Activated naive CD8-positive, alpha-beta T cell (primary cell): Measurements from ENCODE around the gene KATNIP.

Experiments used
- H3K27ac Mint-ChIP-seq: one replicate; pipeline ENCODE4 v1.8.0; 2021; ENCODE audit warnings: mixed read lengths
- H3K27me3 Mint-ChIP-seq: one replicate; pipeline ENCODE4 v1.8.0; 2021; ENCODE audit warnings: mixed read lengths
- H3K36me3 Mint-ChIP-seq: one replicate; pipeline ENCODE4 v1.8.0; 2021; ENCODE audit warnings: mixed read lengths
- H3K4me1 Mint-ChIP-seq: one replicate; pipeline ENCODE4 v1.8.0; 2021; ENCODE audit warnings: low read depth, mixed read lengths
- H3K4me3 Mint-ChIP-seq: one replicate; pipeline ENCODE4 v1.8.0; 2021; ENCODE audit warnings: mild to moderate bottlenecking, mixed read lengths
- H3K9me3 Mint-ChIP-seq: one replicate; pipeline ENCODE4 v1.8.0; 2021; ENCODE audit warnings: low read depth, mixed read lengths

The KATNIP gene

GRCh38 chr16:27585200-27585599, 35.3 kb downstream of the KATNIP start:
- Mint-ChIP-seq H3K4me3 (no peak overlapping the region), H3K27ac (no peak overlapping the region), H3K36me3 (peaks cover 34% of the 10 kb centered on the region), H3K9me3 (no peaks in the 10 kb centered on the region), H3K27me3 (no peaks in the 10 kb centered on the region), H3K4me1 (no peaks in the 10 kb centered on the region)

- no peaks in the 10 kb centered on the region for H3K9me3 Mint-ChIP-seq
- no peak overlapping the region for H3K27ac Mint-ChIP-seq
- no peak overlapping the region for H3K4me3 Mint-ChIP-seq
- H3K4me1 Mint-ChIP-seq: no peaks in the 10 kb centered on the region
- H3K36me3 Mint-ChIP-seq: peaks cover 38% of the 10 kb centered on the region
- H3K27me3 Mint-ChIP-seq: no peaks in the 10 kb centered on the region
These were observed 36.8 kb downstream of the KATNIP start for GRCh38 chr16:27586711-27587110.

GRCh38 chr16:27588057-27588456, 38.1 kb downstream of the KATNIP start:
- peaks cover 36% of the 10 kb centered on the region for H3K36me3 Mint-ChIP-seq
- H3K27ac Mint-ChIP-seq: no peak overlapping the region
- H3K27me3 Mint-ChIP-seq: no peaks in the 10 kb centered on the region
- no peak overlapping the region for H3K4me3 Mint-ChIP-seq
- no peaks in the 10 kb centered on the region for H3K9me3 Mint-ChIP-seq
- H3K4me1 Mint-ChIP-seq: no peaks in the 10 kb centered on the region

- Mint-ChIP-seq H3K9me3 (no peaks in the 10 kb centered on the region), H3K4me3 (no peak overlapping the region), H3K27me3 (no peaks in the 10 kb centered on the region), H3K27ac (no peak overlapping the region), H3K4me1 (no peaks in the 10 kb centered on the region), H3K36me3 (peaks cover 19% of the 10 kb centered on the region)
These were observed 41.9 kb downstream of the KATNIP start for GRCh38 chr16:27591837-27592236.

GRCh38 chr16:27595475-27595874, 45.5 kb downstream of the KATNIP start:
- Mint-ChIP-seq H3K9me3 (no peaks in the 10 kb centered on the region), H3K27me3 (no peaks in the 10 kb centered on the region), H3K4me1 (no peaks in the 10 kb centered on the region), H3K4me3 (no peak overlapping the region), H3K27ac (no peak overlapping the region), H3K36me3 (peaks cover 15% of the 10 kb centered on the region)

- H3K9me3 Mint-ChIP-seq: no peaks in the 10 kb centered on the region
- H3K27me3 Mint-ChIP-seq: no peaks in the 10 kb centered on the region
- H3K27ac Mint-ChIP-seq: no peak overlapping the region
- no peak overlapping the region for H3K4me3 Mint-ChIP-seq
- H3K36me3 Mint-ChIP-seq: peaks cover 11% of the 10 kb centered on the region
- no peaks in the 10 kb centered on the region for H3K4me1 Mint-ChIP-seq
These were observed 46.0 kb downstream of the KATNIP start for GRCh38 chr16:27595993-27596392.

GRCh38 chr16:27596411-27596810, 46.5 kb downstream of the KATNIP start:
- Mint-ChIP-seq H3K4me1 (no peaks in the 10 kb centered on the region), H3K36me3 (peaks cover 10% of the 10 kb centered on the region), H3K9me3 (no peaks in the 10 kb centered on the region), H3K27me3 (no peaks in the 10 kb centered on the region), H3K27ac (no peak overlapping the region), H3K4me3 (no peak overlapping the region)

GRCh38 chr16:27597361-27597760, 47.4 kb downstream of the KATNIP start:
- Mint-ChIP-seq H3K9me3 (no peaks in the 10 kb centered on the region), H3K4me1 (no peaks in the 10 kb centered on the region), H3K27me3 (no peaks in the 10 kb centered on the region), H3K27ac (no peak overlapping the region), H3K4me3 (no peak overlapping the region), H3K36me3 (peaks cover 3% of the 10 kb centered on the region)

- Mint-ChIP-seq H3K4me3 (no peak overlapping the region), H3K36me3 (peaks cover 2% of the 10 kb centered on the region), H3K9me3 (no peaks in the 10 kb centered on the region), H3K27me3 (no peaks in the 10 kb centered on the region), H3K27ac (no peak overlapping the region), H3K4me1 (no peaks in the 10 kb centered on the region)
These were observed 48.3 kb downstream of the KATNIP start for GRCh38 chr16:27598220-27598619.

GRCh38 chr16:27598931-27599565, 49.1 kb downstream of the KATNIP start:
- H3K36me3 Mint-ChIP-seq: peaks cover 2% of the 10 kb centered on the region
- H3K27me3 Mint-ChIP-seq: no peaks in the 10 kb centered on the region
- no peak overlapping the region for H3K4me3 Mint-ChIP-seq
- no peaks in the 10 kb centered on the region for H3K9me3 Mint-ChIP-seq
- no peaks in the 10 kb centered on the region for H3K4me1 Mint-ChIP-seq
- H3K27ac Mint-ChIP-seq: no peak overlapping the region

- Mint-ChIP-seq H3K4me3 (no peak overlapping the region), H3K27ac (no peak overlapping the region), H3K27me3 (no peaks in the 10 kb centered on the region), H3K36me3 (peaks cover 2% of the 10 kb centered on the region), H3K4me1 (no peaks in the 10 kb centered on the region), H3K9me3 (no peaks in the 10 kb centered on the region)
These were observed 49.7 kb downstream of the KATNIP start for GRCh38 chr16:27599606-27600005.
